ENCODE results near the gene FAM200B. TPM values are rescaled to one million over a fixed set of nuclear protein-coding genes. Genes with fewer than 3 reads are reported as not detected.

FAM200B gene
- total RNA-seq = 10 to 100 TPM; 19.1 to 29.4 (median 20.7) TPM
- total RNA-seq (2013) = 27.9 TPM
- total RNA-seq = 1.7 to 18.1 (median 6.7) reads per million in 29 experiments

GRCh38 chr4:15681372-15682241 is at the start of gene FAM200B:
FAM200B (plus strand) TSS chr4:15681827; CDS start chr4:15686978, 5,151 bp downstream.
- H3K9me3 Mint-ChIP-seq = no peaks in the 10 kb centered on the region
- peak within 1 kb of the TSS; percentile 97 to 100 (median 98) for H3K4me3 Mint-ChIP-seq
- Histone ChIP-seq H3K4me1 (ENCODE audit: control insufficient read depth in 1 of 2, extremely low read depth in 1 of 2, insufficient read depth in 2 of 2, low read length in 2 of 2) (peaks cover 7 to 18% of the 10 kb centered on the region in 2 experiments), H3K27me3 (replicated peaks in 1 of 2; ENCODE audit: control insufficient read depth in 2 of 2, extremely low read depth in 1 of 2, insufficient read depth in 2 of 2, low read length in 1 of 2) (no peaks in the 10 kb centered on the region), H3K9me3 (no peaks in the 10 kb centered on the region), H3K36me3 (ENCODE audit: control insufficient read depth in 2 of 2, extremely low read depth in 1 of 2, insufficient read depth in 1 of 2, low read length in 1 of 2) (peaks cover 0 to 11% of the 10 kb centered on the region in 2 donors), H3K27ac (ENCODE audit: low read length) (peak within 1 kb of the TSS; percentile 85), H3K4me3 (ENCODE audit: control insufficient read depth in 1 of 2, extremely low read depth in 1 of 2, low read length in 1 of 2) (peak within 1 kb of the TSS; percentile 82 to 97)
- ChIA-PET CTCF (interaction anchor here (0.6 to 1.3 kb wide), 6 partner anchors 21 to 515 kb away, joined by 3 to 11 read pairs (median 4); partner anchors contain the start of genes BST1 (in 1 of the 2) and FBXL5 (in 1 of the 2)), POLR2A (interaction anchor here (0.5 to 1.0 kb wide), 3 partner anchors 26 to 679 kb away, joined by 3 to 9 read pairs (median 4); partner anchors contain the start of gene CPEB2 (in 1 of the 2))
- ATAC-seq (replicated peaks in 1 of 4) = peak; percentile 95 to 99 (median 98)
- DNase-seq = peak; percentile 82 to 98 (median 92)
- no peaks in the 10 kb centered on the region for H3K27me3 Mint-ChIP-seq
- WGBS (ENCODE audit: insufficient coverage) = under 1% methylated on average over 56 of the region's 56 CpGs
- H3K4me1 Mint-ChIP-seq = peaks cover 38 to 40% (median 40%) of the 10 kb centered on the region in 3 donors
- peaks cover 16% of the 10 kb centered on the region for H3K36me3 Mint-ChIP-seq
- peak within 1 kb of the TSS; percentile 97 to 98 for H3K27ac Mint-ChIP-seq

- no peak overlapping the region for H3K27ac Mint-ChIP-seq
- H3K27me3 Mint-ChIP-seq = no peaks in the 10 kb centered on the region
- Histone ChIP-seq H3K27ac (ENCODE audit: low read length) (no peak overlapping the region), H3K36me3 (ENCODE audit: control insufficient read depth in 2 of 2, extremely low read depth in 1 of 2, insufficient read depth in 1 of 2, low read length in 1 of 2) (peaks cover 5 to 51% of the 10 kb centered on the region in 2 donors), H3K27me3 (replicated peaks in 1 of 2; ENCODE audit: control insufficient read depth in 2 of 2, extremely low read depth in 1 of 2, insufficient read depth in 2 of 2, low read length in 1 of 2) (no peaks in the 10 kb centered on the region), H3K9me3 (no peaks in the 10 kb centered on the region), H3K4me1 (ENCODE audit: control insufficient read depth in 1 of 2, extremely low read depth in 1 of 2, insufficient read depth in 2 of 2, low read length in 2 of 2) (no peaks in the 10 kb centered on the region), H3K4me3 (ENCODE audit: control insufficient read depth in 1 of 2, extremely low read depth in 1 of 2, low read length in 1 of 2) (no peak overlapping the region)
- DNase-seq (no peak), ATAC-seq (replicated peaks in 1 of 4) (no peak)
- peaks cover 4 to 9% (median 8%) of the 10 kb centered on the region in 3 donors for H3K4me1 Mint-ChIP-seq
- WGBS (ENCODE audit: insufficient coverage) = no CpG with 5 or more reads among the region's 1 CpG
- no peak overlapping the region for H3K4me3 Mint-ChIP-seq
- H3K9me3 Mint-ChIP-seq = no peaks in the 10 kb centered on the region
- peaks cover 46% of the 10 kb centered on the region for H3K36me3 Mint-ChIP-seq
- ChIA-PET POLR2A (interaction anchor here in 1 of 2 donors (0.8 kb wide), 1 partner anchor 31 kb away, joined by 5 read pairs; no protein-coding TSS in a partner anchor), CTCF (interaction anchor here in 1 of 2 donors (1.2 to 1.3 kb wide), 2 partner anchors 14 to 17 kb away, joined by 3 to 4 read pairs; no protein-coding TSS in a partner anchor)
Observed at GRCh38 chr4:15636818-15637217, 44.8 kb upstream of the FAM200B start.

- peaks cover 11 to 14% (median 14%) of the 10 kb centered on the region in 3 donors for H3K4me1 Mint-ChIP-seq
- H3K4me3 Mint-ChIP-seq = no peak overlapping the region
- H3K27me3 Mint-ChIP-seq = no peaks in the 10 kb centered on the region
- H3K27me3 ChIP-seq (replicated peaks in 1 of 2; ENCODE audit: control insufficient read depth in 2 of 2, extremely low read depth in 1 of 2, insufficient read depth in 2 of 2, low read length in 1 of 2) = no peaks in the 10 kb centered on the region
- H3K4me3 ChIP-seq (ENCODE audit: control insufficient read depth in 1 of 2, extremely low read depth in 1 of 2, low read length in 1 of 2) = no peak overlapping the region
- H3K9me3 Mint-ChIP-seq = no peaks in the 10 kb centered on the region
- 100% methylated on average over 1 of the region's 6 CpGs for WGBS (ENCODE audit: insufficient coverage)
- DNase-seq = no peak
- H3K36me3 Mint-ChIP-seq = peaks cover 39% of the 10 kb centered on the region
- POLR2A ChIA-PET = interaction anchor here in 1 of 2 donors (1.0 kb wide), 1 partner anchor 40 kb away, joined by 7 read pairs; no protein-coding TSS in a partner anchor
- no peak overlapping the region for H3K27ac Mint-ChIP-seq
- H3K36me3 ChIP-seq (ENCODE audit: control insufficient read depth in 2 of 2, extremely low read depth in 1 of 2, insufficient read depth in 1 of 2, low read length in 1 of 2) = peaks cover 5 to 48% of the 10 kb centered on the region in 2 donors
- CTCF ChIA-PET = no interaction called here
- no peaks in the 10 kb centered on the region for H3K9me3 ChIP-seq
- no peaks in the 10 kb centered on the region for H3K4me1 ChIP-seq (ENCODE audit: control insufficient read depth in 1 of 2, extremely low read depth in 1 of 2, insufficient read depth in 2 of 2, low read length in 2 of 2)
- H3K27ac ChIP-seq (ENCODE audit: low read length) = no peak overlapping the region
- ATAC-seq (replicated peaks in 1 of 4) = no peak
Observed at GRCh38 chr4:15638418-15638817, 43.2 kb upstream of the FAM200B start.

- Histone ChIP-seq H3K4me1 (ENCODE audit: control insufficient read depth in 1 of 2, extremely low read depth in 1 of 2, insufficient read depth in 2 of 2, low read length in 2 of 2) (peaks cover 8 to 34% of the 10 kb centered on the region in 2 experiments), H3K4me3 (ENCODE audit: control insufficient read depth in 1 of 2, extremely low read depth in 1 of 2, low read length in 1 of 2) (no peak overlapping the region), H3K27me3 (replicated peaks in 1 of 2; ENCODE audit: control insufficient read depth in 2 of 2, extremely low read depth in 1 of 2, insufficient read depth in 2 of 2, low read length in 1 of 2) (no peaks in the 10 kb centered on the region), H3K36me3 (ENCODE audit: control insufficient read depth in 2 of 2, extremely low read depth in 1 of 2, insufficient read depth in 1 of 2, low read length in 1 of 2) (no peaks in the 10 kb centered on the region), H3K27ac (ENCODE audit: low read length) (no peak overlapping the region), H3K9me3 (no peaks in the 10 kb centered on the region)
- Mint-ChIP-seq H3K9me3 (no peaks in the 10 kb centered on the region), H3K27ac (no peak overlapping the region), H3K36me3 (peaks cover 7% of the 10 kb centered on the region), H3K4me3 (peak overlapping the region in 1 of 3 donors; percentile 24), H3K4me1 (peaks cover 73 to 80% (median 74%) of the 10 kb centered on the region in 3 donors), H3K27me3 (no peaks in the 10 kb centered on the region)
- CTCF ChIA-PET = interaction anchor here in 1 of 2 donors (0.8 kb wide), 1 partner anchor 11 kb away, joined by 4 read pairs; no protein-coding TSS in a partner anchor
- no peak for ATAC-seq (replicated peaks in 1 of 4)
- no CpG with 5 or more reads among the region's 2 CpGs for WGBS (ENCODE audit: insufficient coverage)
- POLR2A ChIA-PET = no interaction called here
- DNase-seq = no peak
Observed at GRCh38 chr4:15648600-15648999, 33.0 kb upstream of the FAM200B start.

- Mint-ChIP-seq H3K36me3 (no peaks in the 10 kb centered on the region), H3K27ac (peak overlapping the region; percentile 47 to 73), H3K27me3 (no peaks in the 10 kb centered on the region), H3K4me1 (peaks cover 73 to 77% (median 76%) of the 10 kb centered on the region in 3 donors), H3K4me3 (peak overlapping the region; percentile 7 to 52 (median 52)), H3K9me3 (no peaks in the 10 kb centered on the region)
- ChIA-PET POLR2A (no interaction called here), CTCF (interaction anchor here (0.6 to 0.9 kb wide), 4 partner anchors 10 to 180 kb away, joined by 3 to 4 read pairs (median 4); partner anchors contain the start of gene CC2D2A (in 1 of the 2))
- H3K36me3 ChIP-seq (ENCODE audit: control insufficient read depth in 2 of 2, extremely low read depth in 1 of 2, insufficient read depth in 1 of 2, low read length in 1 of 2) = no peaks in the 10 kb centered on the region
- ATAC-seq (replicated peaks in 1 of 4) = peak; percentile 61 to 76 (median 66)
- no CpG with 5 or more reads among the region's 5 CpGs for WGBS (ENCODE audit: insufficient coverage)
- H3K27ac ChIP-seq (ENCODE audit: low read length) = no peak overlapping the region
- no peak overlapping the region for H3K4me3 ChIP-seq (ENCODE audit: control insufficient read depth in 1 of 2, extremely low read depth in 1 of 2, low read length in 1 of 2)
- no peaks in the 10 kb centered on the region for H3K9me3 ChIP-seq
- H3K27me3 ChIP-seq (replicated peaks in 1 of 2; ENCODE audit: control insufficient read depth in 2 of 2, extremely low read depth in 1 of 2, insufficient read depth in 2 of 2, low read length in 1 of 2) = no peaks in the 10 kb centered on the region
- peak in 32 of 35 experiments; percentile 26 to 87 (median 58) for DNase-seq
- peaks cover 17 to 38% of the 10 kb centered on the region in 2 experiments for H3K4me1 ChIP-seq (ENCODE audit: control insufficient read depth in 1 of 2, extremely low read depth in 1 of 2, insufficient read depth in 2 of 2, low read length in 2 of 2)
Observed at GRCh38 chr4:15649914-15650545, 31.6 kb upstream of the FAM200B start.
